ENCODE measurements around the gene FRMD4B. TPM values are rescaled to one million over a fixed set of nuclear protein-coding genes. Genes with fewer than 3 reads are reported as not detected.

FRMD4B gene
- total and polyA plus RNA-seq, 2 donors (not counting 3 experiments of a cell fraction or from before 2014, with no cell fraction given) = 66.4 to 89.7 TPM

DNA sequence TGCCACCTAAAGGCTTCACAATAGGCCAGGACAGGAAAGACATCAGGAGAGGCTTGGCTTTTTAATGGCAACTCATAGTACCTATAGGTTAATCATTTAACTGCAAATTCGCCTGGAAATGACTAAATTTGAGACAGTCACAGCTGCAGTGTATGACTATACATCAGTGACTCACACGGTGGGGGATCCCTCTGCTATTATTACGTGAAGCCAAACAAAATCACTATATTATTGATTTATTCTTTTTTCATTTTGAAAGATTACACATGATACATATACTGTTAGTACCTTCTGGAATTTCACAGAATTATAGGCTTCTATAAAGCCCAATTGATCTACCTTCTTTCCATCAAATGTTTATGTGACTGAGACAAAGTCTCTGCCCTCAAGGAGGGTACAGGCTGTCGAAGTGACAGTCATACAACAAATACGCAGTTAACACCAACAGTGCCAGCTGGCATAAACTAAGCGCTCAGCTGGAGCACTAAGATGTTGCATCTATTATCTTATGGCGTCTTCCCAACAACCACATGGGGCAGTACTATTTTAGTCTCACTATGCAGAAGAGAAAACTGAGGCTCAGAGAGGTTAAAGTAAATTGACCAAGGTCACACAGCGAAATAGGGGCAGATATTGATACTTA, 181.5 kb downstream of the FRMD4B start:
- no peak overlapping the region for H3K4me2 ChIP-seq (ENCODE audit: insufficient read depth, low read length)
- no TSS peak for BruUV-seq (replicated peaks)
- POLR2A ChIA-PET = no interaction called here

More for the DNA sequence above, 181.5 kb downstream of the FRMD4B start:
- FAIRE-seq = peak; percentile 63
- intact Hi-C loops (cut with micrococcal nuclease) = no loop called here
- H4K20me1 ChIP-seq (replicated peaks; ENCODE audit: control insufficient read depth, extremely low read depth, insufficient read depth, low read length) = no peaks in the 10 kb centered on the region
- no peak overlapping the region for H3K4me3 ChIP-seq (replicated peaks in 1 of 3; ENCODE audit: insufficient read depth in 1 of 3, low read depth in 1 of 3, low read length in 3 of 3)
- peak overlapping the region; percentile 68 for H3K27ac ChIP-seq (ENCODE audit: insufficient read depth, low read depth, low read length)
- H3K4me1 ChIP-seq (ENCODE audit: control insufficient read depth, extremely low read depth, insufficient read depth, low read length) = peaks cover 29% of the 10 kb centered on the region
- no peak overlapping the region for H2AFZ ChIP-seq (ENCODE audit: low read depth, low read length)
- no peaks in the 10 kb centered on the region for H3K27me3 ChIP-seq (ENCODE audit: control insufficient read depth in 2 of 2, insufficient read depth in 2 of 2, low read length in 2 of 2)
- H3K79me2 ChIP-seq (ENCODE audit: control insufficient read depth, insufficient read depth, low read length) = no peaks in the 10 kb centered on the region
- TF ChIP-seq FOS (IDR thresholded peaks at IDR 0.05; ENCODE audit: borderline replicate concordance, insufficient read depth, low read length) (peak; percentile 93), JUN (IDR thresholded peaks at IDR 0.05; ENCODE audit: borderline replicate concordance, insufficient read depth, insufficient read length, low read depth) (peak; percentile 73), POLR2AphosphoS5 (IDR thresholded peaks at IDR 0.05; ENCODE audit: insufficient read depth, low read depth, low read length) (peak; percentile 32), CTCF (IDR thresholded peaks at IDR 0.05; ENCODE audit: extremely low read depth in 1 of 2, insufficient read depth in 1 of 2, low read depth in 1 of 2, low read length in 2 of 2) (no peak), POLR2A (IDR thresholded peaks at IDR 0.05; ENCODE audit: low read depth, low read length) (no peak), MYC (IDR thresholded peaks at IDR 0.05; ENCODE audit: low read depth, low read length) (no peak), MAX (IDR thresholded peaks at IDR 0.05; ENCODE audit: insufficient read depth, insufficient read length) (no peak), GATA2 (IDR thresholded peaks at IDR 0.05; ENCODE audit: insufficient read depth, insufficient read length, low read depth, low read length) (no peak)
- no peaks in the 10 kb centered on the region for H3K9me1 ChIP-seq (replicated peaks; ENCODE audit: control insufficient read depth, extremely low read depth, insufficient read depth, low read length)
- H3K36me3 ChIP-seq (ENCODE audit: control insufficient read depth in 2 of 2, extremely low read depth in 1 of 2, insufficient read depth in 2 of 2, low read length in 2 of 2) = no peaks in the 10 kb centered on the region
- dilution Hi-C loops (cut with MboI; ENCODE audit: extremely low pct_ligation_motif_present, low sequenced_read_pairs) = no loop called here
- CTCF ChIA-PET = interaction anchor here (0.7 to 3.0 kb wide), 2 partner anchors 13 to 20 kb away, joined by 3 to 6 read pairs; no protein-coding TSS in a partner anchor
- DNase-seq (ENCODE audit: low read depth, low spot score) = peak; percentile 55
- no peaks in the 10 kb centered on the region for H3K9me3 ChIP-seq (replicated peaks; ENCODE audit: control insufficient read depth, insufficient read depth, low read length)
- no peak overlapping the region for H3K9ac ChIP-seq (replicated peaks; ENCODE audit: extremely low read depth, insufficient read depth, low read length)

All from endothelial cell of umbilical vein (primary cell).